HG03460 (cell line): ENCODE measurements around the gene IRAG1.
"Not testable (repeated sequence)": the region's sequence is repeated elsewhere in the genome, so short reads cannot be mapped to it uniquely, and the experiment has no call there.

Source experiments
- ATAC-seq: cut with Tn5 transposase; IDR thresholded peaks from one replicate; pipeline ENCODE4 v1.9.1; 2021; ENCODE audit not compliant: unreplicated experiment

IRAG1 gene

GRCh38 chr11:10701982-10702381 is 8.4 kb upstream of the IRAG1 start:
- no peak for ATAC-seq

GRCh38 chr11:10699072-10699471 is 5.5 kb upstream of the IRAG1 start:
- no peak for ATAC-seq

GRCh38 chr11:10697323-10697620 is 3.7 kb upstream of the IRAG1 start:
- no peak for ATAC-seq

- ATAC-seq = no peak
Observed at GRCh38 chr11:10696468-10697322, 3.1 kb upstream of the IRAG1 start.

- ATAC-seq = no peak
Observed at GRCh38 chr11:10695833-10696232, 2.3 kb upstream of the IRAG1 start.

GRCh38 chr11:10694486-10695239 is 1.1 kb upstream of the IRAG1 start:
- no peak for ATAC-seq

- no peak for ATAC-seq
Observed at GRCh38 chr11:10692531-10693115, 932 bp downstream of the IRAG1 start.

- ATAC-seq = no peak
Observed at GRCh38 chr11:10688401-10688800, 5.2 kb downstream of the IRAG1 start.

GRCh38 chr11:10686311-10686710 is 7.2 kb downstream of the IRAG1 start:
- no peak for ATAC-seq

GRCh38 chr11:10683429-10683828 is 10.1 kb downstream of the IRAG1 start:
- no peak for ATAC-seq

- no peak for ATAC-seq
Observed at GRCh38 chr11:10680956-10681487, 12.5 kb downstream of the IRAG1 start.

- ATAC-seq = not testable (repeated sequence)
Observed at GRCh38 chr11:10680279-10680678, 13.3 kb downstream of the IRAG1 start.

- no peak for ATAC-seq
Observed at GRCh38 chr11:10679644-10680043, 13.9 kb downstream of the IRAG1 start.

GRCh38 chr11:10678101-10678500 is 15.5 kb downstream of the IRAG1 start:
- no peak for ATAC-seq

GRCh38 chr11:10676919-10677318 is 16.6 kb downstream of the IRAG1 start:
- ATAC-seq = no peak

GRCh38 chr11:10674911-10675440 is 18.6 kb downstream of the IRAG1 start:
- no peak for ATAC-seq

GRCh38 chr11:10674440-10674855 is 19.1 kb downstream of the IRAG1 start:
- ATAC-seq = no peak

GRCh38 chr11:10673501-10674062 is 20.0 kb downstream of the IRAG1 start:
- ATAC-seq = no peak

- no peak for ATAC-seq
Observed at GRCh38 chr11:10670099-10670498, 23.5 kb downstream of the IRAG1 start.

- ATAC-seq = no peak
Observed at GRCh38 chr11:10669258-10670033, 24.1 kb downstream of the IRAG1 start.
